ENCODE data around the gene SIX2.

- TF ChIP-seq, protein P1, sequence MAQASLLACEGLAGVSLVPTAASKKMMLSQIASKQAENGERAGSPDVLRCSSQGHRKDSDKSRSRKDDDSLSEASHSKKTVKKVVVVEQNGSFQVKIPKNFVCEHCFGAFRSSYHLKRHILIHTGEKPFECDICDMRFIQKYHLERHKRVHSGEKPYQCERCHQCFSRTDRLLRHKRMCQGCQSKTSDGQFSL (CRISPR knock-in tag; IDR thresholded peaks at IDR 0.05): no peak
- TF ChIP-seq, protein P1 (tag; IDR thresholded peaks at IDR 0.05): no peak
- TF ChIP-seq POLR2AphosphoS5 (IDR thresholded peaks at IDR 0.05; ENCODE audit: control insufficient read depth, insufficient read depth, low read depth, low read length): no peak
- no peak for TF ChIP-seq ELF1 (tag; IDR thresholded peaks at IDR 0.05)
- TF ChIP-seq NRF1 (conservative IDR thresholded peaks at IDR 0.05 in 1 of 2, IDR thresholded peaks at IDR 0.05 in 1 of 2): no peak
- no peak for TF ChIP-seq EZH2 (IDR thresholded peaks at IDR 0.05; ENCODE audit: borderline replicate concordance, low read depth, low read length)
- no peak for TF ChIP-seq GATA2 (CRISPR knock-in tag; IDR thresholded peaks at IDR 0.05)
- TF ChIP-seq, protein P2, sequence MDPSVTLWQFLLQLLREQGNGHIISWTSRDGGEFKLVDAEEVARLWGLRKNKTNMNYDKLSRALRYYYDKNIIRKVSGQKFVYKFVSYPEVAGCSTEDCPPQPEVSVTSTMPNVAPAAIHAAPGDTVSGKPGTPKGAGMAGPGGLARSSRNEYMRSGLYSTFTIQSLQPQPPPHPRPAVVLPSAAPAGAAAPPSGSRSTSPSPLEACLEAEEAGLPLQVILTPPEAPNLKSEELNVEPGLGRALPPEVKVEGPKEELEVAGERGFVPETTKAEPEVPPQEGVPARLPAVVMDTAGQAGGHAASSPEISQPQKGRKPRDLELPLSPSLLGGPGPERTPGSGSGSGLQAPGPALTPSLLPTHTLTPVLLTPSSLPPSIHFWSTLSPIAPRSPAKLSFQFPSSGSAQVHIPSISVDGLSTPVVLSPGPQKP (CRISPR knock-in tag; IDR thresholded peaks at IDR 0.05): no peak
- TF ChIP-seq PHF21A (IDR thresholded peaks at IDR 0.05; ENCODE audit: borderline replicate concordance, low read depth): no peak
- TF ChIP-seq, protein P3, sequence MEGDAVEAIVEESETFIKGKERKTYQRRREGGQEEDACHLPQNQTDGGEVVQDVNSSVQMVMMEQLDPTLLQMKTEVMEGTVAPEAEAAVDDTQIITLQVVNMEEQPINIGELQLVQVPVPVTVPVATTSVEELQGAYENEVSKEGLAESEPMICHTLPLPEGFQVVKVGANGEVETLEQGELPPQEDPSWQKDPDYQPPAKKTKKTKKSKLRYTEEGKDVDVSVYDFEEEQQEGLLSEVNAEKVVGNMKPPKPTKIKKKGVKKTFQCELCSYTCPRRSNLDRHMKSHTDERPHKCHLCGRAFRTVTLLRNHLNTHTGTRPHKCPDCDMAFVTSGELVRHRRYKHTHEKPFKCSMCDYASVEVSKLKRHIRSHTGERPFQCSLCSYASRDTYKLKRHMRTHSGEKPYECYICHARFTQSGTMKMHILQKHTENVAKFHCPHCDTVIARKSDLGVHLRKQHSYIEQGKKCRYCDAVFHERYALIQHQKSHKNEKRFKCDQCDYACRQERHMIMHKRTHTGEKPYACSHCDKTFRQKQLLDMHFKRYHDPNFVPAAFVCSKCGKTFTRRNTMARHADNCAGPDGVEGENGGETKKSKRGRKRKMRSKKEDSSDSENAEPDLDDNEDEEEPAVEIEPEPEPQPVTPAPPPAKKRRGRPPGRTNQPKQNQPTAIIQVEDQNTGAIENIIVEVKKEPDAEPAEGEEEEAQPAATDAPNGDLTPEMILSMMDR (IDR thresholded peaks at IDR 0.05 in 2 of 3, conservative IDR thresholded peaks at IDR 0.05 in 1 of 3; ENCODE audit: insufficient read depth in 2 of 3, low read depth in 1 of 3, low read length in 3 of 3): no peak
- TF ChIP-seq KLF16 (IDR thresholded peaks at IDR 0.05): no peak
- TF ChIP-seq MTF1 (CRISPR knock-in tag; IDR thresholded peaks at IDR 0.05; ENCODE audit: borderline replicate concordance): no peak
- TF ChIP-seq GMEB1 (CRISPR knock-in tag; IDR thresholded peaks at IDR 0.05): no peak
- no peak for TF ChIP-seq NR2C2 (CRISPR knock-in tag; IDR thresholded peaks at IDR 0.05)
- TF ChIP-seq NR2C2 (tag; IDR thresholded peaks at IDR 0.05): no peak
- no peak for TF ChIP-seq TFE3 (CRISPR knock-in tag; IDR thresholded peaks at IDR 0.05)
Observed at GRCh38 chr2:45030553-45030952, 21.3 kb upstream of the SIX2 start.

All from K562 (cell line).